Stimulated activated CD4-positive, alpha-beta T cell treated with anti-CD3 and anti-CD28 coated beads, Interleukin-4, amount 100 ng/mL, for 4 hours (primary cell): ENCODE data around the gene P2RX4.
"Not testable (repeated sequence)": the region's sequence is repeated elsewhere in the genome, so short reads cannot be mapped to it uniquely, and the experiment has no call there.

Source experiments
- DNase-seq, 2 experiments: peaks; one replicate each; pipeline ENCODE4 v3.0.0-alpha.2; 2020

The P2RX4 gene

DNA sequence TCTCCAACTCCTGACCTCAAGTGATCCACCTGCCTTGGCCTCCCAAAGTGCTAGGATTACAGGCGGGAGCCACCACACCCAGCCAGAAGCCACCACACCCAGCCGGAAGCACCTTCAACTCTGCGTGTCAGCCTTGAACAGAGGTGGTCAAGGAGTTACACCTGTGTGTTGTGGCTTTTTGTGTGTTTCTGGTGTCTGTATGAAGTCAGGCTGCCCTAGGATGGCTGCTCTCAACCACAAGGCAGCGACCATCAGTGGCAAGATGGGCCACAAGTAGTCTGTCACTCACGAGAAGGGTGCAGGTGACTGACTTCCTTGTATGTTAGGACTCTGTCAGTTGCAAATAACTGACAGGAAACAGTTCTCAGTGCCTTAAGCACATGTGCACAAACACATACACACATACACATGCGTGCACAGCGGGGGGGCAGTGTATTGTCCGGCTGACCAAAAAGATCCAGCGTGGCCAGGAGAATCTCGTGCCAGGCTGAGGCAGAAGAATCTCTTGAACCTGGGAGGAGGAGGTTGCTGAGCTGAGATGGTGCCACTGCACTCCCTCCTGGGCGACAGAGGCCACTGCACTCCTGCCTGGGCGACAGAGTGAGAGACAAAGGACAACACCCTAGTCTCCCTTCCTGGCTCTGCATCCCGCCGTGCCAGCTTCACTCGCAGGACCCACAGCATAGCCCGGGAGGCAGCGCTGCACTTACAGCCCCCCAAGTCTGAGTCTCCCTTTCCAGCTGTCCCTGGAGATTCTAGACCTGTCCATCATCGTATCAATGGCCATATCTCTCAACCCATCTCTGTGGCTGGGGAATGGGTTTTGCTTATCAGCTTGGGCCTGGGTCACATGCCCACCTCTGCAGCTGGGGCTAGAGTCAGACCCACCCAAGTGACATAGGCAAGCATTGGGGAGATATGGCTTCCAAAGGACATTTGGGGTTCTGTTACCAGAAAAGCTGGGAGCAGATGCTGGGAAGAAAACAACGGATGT is 13.7 kb downstream of the P2RX4 start:
- DNase-seq: peak; percentile 29 to 33

DNA sequence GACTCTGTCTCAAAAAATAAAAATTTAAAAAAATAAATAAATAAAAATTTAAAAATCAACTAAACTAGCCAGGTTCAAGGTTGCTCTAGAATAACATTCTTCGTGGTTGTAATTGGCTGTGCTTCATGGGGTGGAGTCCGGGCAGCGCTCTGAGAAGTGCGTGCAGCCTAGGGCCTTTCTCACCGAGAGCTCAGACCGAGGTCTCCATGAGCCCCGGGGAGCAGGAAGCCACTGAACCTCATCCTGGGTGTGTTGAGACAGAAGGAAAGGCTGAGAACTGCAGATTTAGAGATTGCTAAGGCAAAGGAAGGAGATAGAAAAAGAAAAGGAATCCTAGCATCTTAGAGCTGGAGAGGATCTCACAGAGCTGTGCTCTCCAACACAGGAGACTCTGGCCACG is 14.7 kb downstream of the P2RX4 start:
- DNase-seq: peak in 1 of 2 experiments; percentile 30

DNA sequence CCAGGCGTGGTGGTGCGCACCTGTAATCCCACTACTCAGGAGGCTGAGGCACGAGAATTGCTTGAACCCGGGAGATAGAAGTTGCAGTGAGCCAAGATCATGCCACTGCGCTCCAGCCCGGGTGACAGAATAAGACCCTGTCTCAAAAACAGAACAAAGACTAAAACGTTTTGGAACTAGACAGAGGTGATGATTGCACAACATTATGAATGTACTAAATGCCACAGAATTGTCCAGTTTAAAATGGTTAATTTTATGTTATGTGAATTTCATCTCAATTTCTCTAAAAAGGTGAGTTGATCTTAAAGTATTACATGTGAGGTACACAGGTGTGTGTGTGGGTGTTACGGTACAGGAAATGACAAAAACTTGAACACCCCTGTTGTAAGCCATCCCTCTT is 16.5 kb downstream of the P2RX4 start:
- no peak for DNase-seq

DNA sequence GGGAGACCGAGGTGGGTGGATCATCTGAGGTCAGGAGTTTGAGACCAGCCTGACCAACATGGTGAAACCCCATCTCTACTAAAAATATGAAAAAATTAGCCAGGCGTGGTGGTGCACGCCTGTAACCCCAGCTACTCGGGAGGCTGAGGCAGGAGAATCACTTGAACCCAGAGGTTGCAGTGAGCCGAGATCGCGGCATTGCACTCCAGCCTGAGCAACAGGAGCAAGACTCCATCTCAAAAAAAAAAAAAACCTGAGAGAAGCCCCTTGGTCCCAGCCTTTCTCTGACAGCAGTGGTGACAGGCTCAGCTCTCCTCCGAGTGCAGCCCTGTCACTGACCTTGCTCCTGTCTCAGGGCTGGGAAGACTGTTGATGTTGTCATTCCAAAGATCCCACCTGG is 16.9 kb downstream of the P2RX4 start:
- DNase-seq: not testable (repeated sequence)

DNA sequence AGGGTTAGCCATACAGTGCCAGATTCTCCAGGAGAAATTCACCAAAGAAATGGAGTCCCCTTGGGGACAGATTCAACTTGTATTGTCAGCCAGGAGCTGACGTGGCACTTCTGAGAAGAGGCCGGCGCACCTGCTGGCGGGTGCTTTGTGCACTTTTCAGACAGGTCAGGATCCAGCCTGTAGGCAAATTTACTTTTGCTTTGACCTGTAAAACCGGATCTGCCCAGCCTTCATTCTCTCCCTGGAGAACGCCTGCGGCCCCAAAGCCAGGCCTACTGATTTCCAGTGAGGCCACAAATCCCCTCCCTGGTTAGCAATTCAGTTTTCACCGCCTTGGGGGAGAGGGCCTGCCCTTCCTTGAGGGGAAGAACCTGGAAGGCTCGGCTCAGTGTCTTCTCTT is 17.4 kb downstream of the P2RX4 start:
- DNase-seq: no peak

DNA sequence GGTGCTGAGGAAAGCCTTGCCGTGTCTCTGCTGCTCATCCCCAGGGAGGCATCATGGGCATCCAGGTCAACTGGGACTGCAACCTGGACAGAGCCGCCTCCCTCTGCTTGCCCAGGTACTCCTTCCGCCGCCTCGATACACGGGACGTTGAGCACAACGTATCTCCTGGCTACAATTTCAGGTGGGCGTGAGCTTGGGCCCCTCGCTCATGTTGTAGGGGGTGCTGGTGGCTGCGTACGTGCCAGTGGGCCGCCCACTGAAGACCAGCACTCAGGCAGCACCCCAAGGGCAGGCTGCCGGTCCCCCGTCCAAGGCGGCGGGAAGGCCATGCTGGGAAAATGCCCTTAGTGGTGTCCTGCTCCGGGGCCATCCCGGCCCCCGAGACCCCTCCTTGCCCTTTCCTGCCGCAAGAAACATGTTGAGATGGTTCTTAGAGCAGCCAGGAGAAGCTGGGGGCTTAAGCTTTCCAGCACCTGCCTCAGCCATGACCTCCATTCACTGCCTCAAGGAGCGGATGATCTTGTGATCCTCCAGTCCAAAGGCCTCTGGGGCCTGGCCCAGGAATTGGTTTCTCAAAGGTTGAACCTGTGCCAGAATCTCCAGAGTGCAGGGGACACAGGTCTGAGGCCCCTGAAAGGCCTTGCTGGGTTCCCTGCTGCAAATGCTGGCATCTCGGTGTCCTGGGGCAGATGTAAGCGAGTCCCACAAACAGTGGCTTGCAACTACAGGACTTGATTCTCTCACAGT is 19.2 kb downstream of the P2RX4 start:
- DNase-seq: no peak

DNA sequence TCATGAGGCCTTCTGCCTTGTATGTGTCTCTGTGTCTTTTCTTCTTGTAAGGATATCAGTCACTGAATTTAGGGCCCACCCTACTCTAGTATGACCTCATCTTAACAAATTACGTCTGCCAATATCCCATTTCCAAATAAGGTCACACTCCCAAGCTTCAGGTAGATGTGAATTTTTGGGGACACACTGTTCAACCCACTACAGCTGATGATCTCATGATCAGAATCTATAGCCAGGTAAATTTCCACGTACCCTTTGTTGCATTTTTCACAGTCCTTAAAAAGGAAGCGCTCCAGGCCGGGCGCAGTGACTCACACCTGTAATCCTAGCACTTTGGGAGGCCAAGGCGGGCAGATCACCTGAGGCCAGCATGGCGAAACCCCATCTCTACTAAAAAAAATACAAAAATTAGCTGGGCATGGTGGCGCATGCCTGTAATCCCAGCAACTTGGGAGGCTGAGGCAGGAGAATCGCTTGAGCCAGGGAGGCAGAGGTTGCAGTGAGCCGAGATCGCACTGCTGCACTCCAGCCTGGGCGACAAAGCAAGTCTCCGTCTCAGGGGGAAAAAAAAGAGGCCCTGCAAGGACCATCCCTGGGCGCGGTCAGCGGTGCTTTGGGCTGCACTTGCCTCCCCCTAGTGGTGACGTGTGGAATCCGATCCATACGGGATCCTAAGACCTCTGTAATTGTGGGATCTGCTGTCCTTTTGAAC is 20.1 kb downstream of the P2RX4 start:
- DNase-seq: peak; percentile 38 to 59

DNA sequence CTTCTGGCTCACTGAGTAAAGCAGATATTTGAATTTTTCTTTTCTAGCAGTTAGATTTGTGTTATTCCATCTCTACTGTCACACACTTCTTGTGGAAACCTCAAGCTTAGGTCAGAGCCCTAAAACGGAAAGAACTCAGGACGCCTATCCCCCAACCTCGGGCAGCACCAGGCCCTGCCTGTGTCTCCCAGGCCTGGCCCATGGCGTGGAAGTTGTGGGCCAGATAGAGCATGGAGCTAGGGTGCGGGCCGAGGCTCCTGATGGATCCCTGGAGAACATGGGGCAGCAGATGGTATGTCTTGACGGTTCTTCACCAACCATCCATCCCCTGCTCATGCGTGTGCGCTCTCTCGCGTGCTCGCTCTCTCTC is 20.6 kb downstream of the P2RX4 start:
- DNase-seq: no peak

DNA sequence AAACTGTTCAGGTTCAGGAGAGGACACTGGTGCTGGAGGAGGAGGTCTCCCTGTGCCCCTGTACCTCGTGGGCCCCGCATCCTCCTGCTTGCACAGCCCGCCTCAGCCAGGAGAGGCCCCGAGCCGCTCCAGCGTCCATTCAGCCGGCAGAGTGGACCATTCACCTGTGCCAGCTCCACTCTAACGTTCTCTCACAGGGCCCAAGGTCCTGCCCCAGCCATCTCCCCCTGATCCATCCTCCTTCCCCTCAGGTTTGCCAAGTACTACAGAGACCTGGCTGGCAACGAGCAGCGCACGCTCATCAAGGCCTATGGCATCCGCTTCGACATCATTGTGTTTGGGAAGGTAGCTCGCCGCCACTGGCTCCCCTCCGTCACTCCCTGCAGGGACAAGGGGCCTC is 22.2 kb downstream of the P2RX4 start:
- DNase-seq: no peak

DNA sequence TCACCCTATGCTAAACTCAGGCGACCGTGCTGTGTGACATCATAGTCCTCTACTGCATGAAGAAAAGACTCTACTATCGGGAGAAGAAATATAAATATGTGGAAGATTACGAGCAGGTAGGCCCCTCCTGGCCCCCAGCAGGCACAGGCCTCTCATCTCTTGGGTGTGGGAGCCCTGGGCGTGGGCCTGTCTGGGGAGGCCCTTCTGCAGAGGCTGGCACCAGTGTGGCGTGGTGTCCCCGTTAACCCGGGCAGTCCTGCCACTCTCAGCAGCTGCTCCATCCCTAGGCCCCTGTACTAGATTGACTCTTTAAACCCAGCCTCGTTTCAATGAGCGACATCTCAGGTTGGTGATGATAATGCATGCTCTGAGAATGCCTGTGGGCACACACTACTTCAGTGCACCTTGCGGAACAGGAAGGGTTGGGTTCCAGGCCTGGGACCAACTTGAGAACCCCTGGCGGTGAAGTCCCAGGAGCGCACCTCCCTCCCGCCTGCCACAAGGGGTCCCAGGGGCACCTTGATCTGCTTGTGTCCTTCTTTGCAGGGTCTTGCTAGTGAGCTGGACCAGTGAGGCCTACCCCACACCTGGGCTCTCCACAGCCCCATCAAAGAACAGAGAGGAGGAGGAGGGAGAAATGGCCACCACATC is 23.2 kb downstream of the P2RX4 start:
- no peak for DNase-seq

DNA sequence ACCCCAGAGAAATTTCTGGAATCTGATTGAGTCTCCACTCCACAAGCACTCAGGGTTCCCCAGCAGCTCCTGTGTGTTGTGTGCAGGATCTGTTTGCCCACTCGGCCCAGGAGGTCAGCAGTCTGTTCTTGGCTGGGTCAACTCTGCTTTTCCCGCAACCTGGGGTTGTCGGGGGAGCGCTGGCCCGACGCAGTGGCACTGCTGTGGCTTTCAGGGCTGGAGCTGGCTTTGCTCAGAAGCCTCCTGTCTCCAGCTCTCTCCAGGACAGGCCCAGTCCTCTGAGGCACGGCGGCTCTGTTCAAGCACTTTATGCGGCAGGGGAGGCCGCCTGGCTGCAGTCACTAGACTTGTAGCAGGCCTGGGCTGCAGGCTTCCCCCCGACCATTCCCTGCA is 23.7 kb downstream of the P2RX4 start:
- DNase-seq: no peak

DNA sequence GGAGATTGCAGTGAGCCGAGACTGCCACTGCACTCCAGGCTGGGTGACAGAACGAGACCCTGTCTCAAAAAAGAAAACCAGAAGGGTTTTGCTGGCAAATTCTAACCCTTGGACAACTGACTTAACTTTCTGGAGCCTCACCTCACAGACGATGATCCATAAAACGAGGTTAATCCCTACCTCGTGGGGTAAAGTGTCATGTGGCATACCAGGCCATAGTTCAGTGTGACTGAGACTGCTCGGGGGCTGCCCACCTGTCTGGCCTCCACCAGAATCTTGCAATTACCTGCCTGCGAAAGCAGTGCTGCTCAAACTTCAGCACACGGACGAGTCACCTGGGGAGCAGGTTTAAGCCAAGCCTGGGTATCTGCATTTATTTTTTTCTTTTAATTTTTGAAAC is 26.8 kb downstream of the P2RX4 start:
- no peak for DNase-seq

DNA sequence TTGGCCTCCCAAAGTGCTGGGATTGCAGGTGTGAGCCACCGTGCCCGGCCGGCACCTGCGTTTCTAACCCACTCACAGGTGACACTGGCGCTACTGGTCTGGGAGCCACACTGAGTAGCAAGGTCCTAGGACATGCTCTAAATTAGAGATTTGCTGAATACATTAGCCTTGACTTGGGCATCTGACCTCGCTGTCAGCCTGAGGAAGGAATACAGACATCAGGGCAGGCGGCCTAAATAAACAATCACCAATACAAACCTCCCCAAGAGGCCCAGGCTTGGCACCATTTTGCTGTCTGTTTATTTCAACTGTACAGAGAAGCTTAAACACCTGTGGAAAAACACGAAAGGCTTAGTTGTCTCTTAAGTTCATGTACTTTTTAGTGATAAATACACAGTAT is 27.5 kb downstream of the P2RX4 start:
- DNase-seq: no peak

DNA sequence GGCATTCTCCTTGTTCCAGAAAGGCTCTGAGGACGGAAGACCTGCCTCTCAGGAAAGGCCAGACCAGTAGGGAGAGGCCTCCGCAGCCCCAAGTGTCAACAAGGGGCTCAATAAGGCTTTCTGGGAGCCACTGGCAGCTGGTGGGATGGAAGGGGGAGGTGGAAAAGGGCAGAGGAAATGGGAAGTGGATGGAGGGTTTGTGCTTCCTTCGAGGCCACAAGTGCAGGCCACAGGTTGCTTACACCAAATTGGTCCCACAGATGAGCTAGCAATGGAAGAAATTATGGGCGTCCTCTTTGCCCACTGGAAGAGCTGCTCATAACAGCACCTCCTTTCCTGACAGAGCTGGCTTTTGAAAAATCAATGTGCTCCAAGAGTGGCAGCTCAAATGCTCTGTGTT is 28.2 kb downstream of the P2RX4 start:
- DNase-seq: no peak

DNA sequence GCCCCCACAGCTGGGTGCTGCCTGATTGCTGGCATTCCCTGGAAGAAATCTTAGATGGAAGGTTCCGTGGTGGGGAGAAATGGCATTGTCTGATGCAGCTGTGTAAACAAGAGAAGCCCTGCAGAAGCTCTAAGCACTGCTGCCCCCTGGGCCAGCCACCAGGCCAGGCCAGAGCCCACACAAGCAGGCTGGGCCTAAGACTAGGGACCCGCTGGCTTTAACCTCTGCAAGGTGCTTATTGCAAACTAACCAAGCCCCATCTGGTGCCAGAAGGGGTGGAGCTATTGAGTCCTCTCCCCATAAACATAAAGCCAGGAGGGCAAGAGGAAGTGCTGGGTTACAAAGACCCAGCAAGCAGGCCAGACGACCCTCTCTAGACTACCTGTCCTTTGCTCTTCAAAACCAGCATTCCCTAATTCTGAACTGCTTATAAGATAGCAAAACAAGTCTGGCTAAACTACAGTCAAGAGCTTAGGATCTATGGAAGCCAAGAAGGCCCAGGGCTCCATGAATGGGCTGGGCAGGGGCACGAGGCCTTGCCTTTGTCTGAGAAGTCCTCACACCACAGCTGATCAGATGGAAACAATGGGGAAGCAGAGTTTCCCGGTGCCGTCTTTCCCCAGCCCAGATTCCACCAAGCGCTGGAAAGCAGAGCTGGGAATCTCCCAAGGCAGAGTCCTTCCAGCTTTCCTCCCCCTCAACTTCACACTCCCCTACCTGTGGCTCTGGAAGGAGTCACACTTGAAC is 28.8 kb downstream of the P2RX4 start:
- no peak for DNase-seq

DNA sequence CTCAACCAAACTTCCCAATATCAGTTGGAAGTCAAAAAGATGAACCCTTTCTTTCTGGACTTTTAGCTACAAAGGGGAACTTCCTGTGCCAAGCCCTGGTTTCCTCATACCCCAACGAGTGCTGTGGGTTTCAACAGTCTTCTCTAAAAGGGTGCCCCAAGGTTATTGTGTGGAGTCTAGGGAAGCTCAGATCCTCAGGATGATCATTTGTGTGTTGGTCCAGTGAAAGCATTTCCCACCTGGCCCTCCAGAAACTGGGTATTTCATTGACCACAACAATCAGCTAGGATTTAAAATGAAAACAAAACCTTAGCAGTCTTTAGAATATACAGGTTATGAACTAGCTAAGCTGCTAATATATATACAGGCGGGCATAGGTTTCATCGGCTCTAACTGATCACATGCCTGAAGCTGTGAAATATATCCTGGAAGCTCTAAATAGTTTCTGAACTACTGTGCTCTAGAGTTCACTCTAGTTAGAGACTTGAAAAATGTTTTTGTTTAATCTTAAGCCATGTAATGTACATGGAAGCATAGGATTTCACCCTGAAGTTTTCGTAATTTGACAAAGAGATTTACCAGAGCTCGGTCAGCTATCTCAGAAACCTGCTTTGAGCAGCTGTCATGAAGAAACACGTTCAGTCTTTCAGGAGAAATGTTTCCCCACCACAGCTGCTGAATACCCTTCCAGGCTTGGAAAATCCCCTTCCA is 29.6 kb downstream of the P2RX4 start:
- DNase-seq: no peak

DNA sequence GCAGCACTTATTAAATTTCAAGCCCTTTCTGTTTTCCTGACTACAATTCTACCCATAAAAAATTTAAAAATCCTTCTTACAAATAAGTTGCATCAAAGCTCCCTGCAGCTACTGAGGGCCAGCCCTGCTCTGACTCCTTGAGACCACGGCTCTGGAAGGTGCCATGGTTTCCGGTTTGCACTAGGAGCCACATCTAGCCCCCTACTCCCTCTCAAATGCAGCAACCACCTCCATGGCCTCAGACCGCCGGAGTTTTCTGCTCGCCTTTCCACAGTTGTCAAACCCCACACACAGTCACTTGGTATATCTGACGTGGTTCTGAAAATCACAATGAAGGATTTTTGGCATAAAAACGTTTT is 30.1 kb downstream of the P2RX4 start:
- no peak for DNase-seq

DNA sequence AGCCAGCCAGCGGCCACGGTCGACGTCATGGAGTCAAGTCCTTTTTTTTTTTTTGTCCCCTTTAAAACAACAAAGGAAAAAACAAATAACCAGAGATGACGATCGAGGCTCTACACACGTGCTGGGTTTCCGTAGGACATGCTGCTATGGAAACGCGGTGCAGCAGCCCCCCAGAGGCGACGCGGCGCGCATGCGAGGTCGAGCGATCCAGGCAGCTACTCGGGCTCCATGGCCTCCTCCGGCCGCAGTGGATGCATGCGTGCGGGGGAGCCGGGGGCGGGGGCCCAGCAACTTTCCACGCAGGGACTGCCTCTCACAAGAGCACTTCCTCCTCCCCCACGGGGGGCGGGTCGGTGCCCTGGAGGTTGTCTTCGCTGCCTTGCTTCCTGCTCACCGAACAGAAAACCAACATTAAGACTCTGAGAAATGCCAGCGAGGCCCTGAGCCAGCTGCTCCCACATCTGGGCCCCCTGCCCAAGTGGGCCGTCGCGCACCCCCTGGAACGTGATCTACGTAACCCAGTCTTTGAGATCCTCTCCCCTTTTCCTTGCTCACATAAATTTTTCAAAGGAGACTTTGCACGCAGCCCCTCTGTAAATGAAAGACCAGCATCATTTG is 30.7 kb downstream of the P2RX4 start:
- peak; percentile 76 to 91 for DNase-seq

DNA sequence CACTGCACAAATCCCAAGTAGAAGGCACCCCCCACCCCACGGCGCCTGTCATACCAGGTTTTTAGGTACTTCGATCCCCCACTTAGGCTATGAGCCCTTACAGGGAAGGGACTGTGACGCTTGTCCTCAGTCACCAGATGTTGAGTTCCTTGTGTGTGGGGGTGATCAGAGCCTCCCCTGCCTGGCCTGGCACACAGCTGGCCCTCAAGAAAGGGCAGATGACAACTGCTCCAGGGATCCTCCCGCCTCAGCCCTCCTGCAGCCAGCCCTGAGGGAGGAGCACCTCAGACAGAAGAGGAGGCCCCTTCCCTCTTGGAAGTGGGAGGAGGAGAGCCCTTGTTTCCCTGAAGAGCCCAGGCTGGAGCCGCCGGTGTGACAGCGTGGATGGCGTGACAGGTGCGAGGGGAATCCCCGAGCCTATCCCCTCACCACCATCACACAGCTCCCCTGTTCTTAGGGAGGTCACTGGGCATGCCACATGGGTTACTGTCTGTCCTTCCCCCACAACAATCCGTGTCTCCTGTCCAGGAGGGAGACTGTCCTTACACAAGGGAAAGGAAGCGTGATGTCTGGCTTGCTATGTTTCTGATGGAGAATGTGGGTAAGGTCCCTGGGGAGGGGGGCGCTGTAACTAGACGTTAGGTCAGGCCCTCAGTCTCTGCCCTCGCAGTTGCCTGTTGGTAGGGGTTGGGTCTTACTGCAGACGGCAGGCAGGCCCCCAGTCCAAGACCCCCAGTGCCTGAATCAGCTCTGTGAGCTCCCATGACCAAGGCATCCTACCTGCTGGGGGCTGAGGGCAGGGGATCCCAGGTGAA is 31.4 kb downstream of the P2RX4 start:
- no peak for DNase-seq

DNA sequence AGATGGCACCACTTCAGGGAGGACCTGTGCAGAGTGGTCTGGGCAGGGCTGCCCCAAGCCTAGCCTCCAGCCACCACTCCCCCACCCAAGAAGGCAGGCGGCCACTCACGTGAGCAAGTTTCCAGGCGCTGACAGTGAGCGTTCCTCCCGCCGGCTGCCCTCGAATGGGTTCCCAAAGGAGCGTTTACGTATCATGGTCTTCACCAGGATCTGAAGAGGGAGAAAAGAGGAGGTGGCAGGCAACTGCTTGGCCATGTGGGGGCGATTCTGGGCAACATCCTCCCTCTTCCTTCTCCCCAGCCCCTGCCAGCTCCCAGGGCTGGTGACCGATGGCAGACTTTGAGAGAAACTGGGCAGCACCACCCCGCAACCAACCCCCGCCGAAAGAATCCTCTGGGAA is 35.1 kb downstream of the P2RX4 start:
- no peak for DNase-seq
